Stomach (tissue), 9 donors: ENCODE measurements around the gene PON2. TPM values are rescaled to one million over a fixed set of nuclear protein-coding genes. Genes with fewer than 3 reads are reported as not detected.

Experiments used
- DNase-seq, 2 donors: peaks; one replicate each; pipeline versions ENCODE4 v3.0.0 to v3.0.0-alpha.2; 2013 to 2019
- H3K27ac ChIP-seq, 5 donors: fragments of 200-600 bp in 4 of 5; sonication (generic) in 4 of 5; one replicate each; pipeline ENCODE4 v1.5.1; 2013 to 2019; ENCODE audit warnings: mild to moderate bottlenecking in 1 of 5, moderate library complexity in 1 of 5
- H3K27me3 ChIP-seq, 3 donors: fragments of 200-600 bp; sonication (generic); one replicate each; pipeline ENCODE4 v1.5.1; 2017 to 2019; ENCODE audit warnings: mixed run types in 1 of 3
- H3K36me3 ChIP-seq, 4 donors: fragments of 200-600 bp; sonication (generic); 1 replicate in 3 of 4; 2 replicates in 1 of 4; pipeline ENCODE4 v1.5.1; 2016 to 2019
- H3K4me1 ChIP-seq, 4 donors: fragments of 200-600 bp; sonication (generic); one replicate each; pipeline ENCODE4 v1.5.1; 2016 to 2019
- H3K4me3 ChIP-seq, 4 donors: fragments of 200-600 bp; sonication (generic) in 3 of 4; one replicate each; pipeline ENCODE4 v1.5.1; 2016 to 2019; ENCODE audit warnings: mild to moderate bottlenecking in 1 of 4
- H3K9me3 ChIP-seq, 4 donors: fragments of 200-600 bp; sonication (generic); one replicate each; pipeline ENCODE4 v1.5.1; 2016 to 2019
- EP300 ChIP-seq: sonication (generic); formaldehyde crosslinking; IDR thresholded peaks from one replicate; pipeline ENCODE4 v1.6.1; 2017; ENCODE audit warnings: antibody characterized with exemption
- POLR2A ChIP-seq, 4 donors: fragments of 450-650 bp; IDR thresholded peaks; one replicate each; pipeline ENCODE4 v1.6.1; 2016; ENCODE audit warnings: antibody characterized with exemption in 4 of 4, control low read depth in 2 of 4, mild to moderate bottlenecking in 1 of 4, moderate library complexity in 1 of 4
- POLR2AphosphoS5 ChIP-seq, 3 donors: sonication (generic); formaldehyde crosslinking; IDR thresholded peaks; one replicate each; pipeline ENCODE4 v1.6.1; 2016; ENCODE audit warnings: antibody characterized with exemption in 3 of 3
- WGBS, 5 donors: extraction: QIAGEN DNeasy Blood & Tissue Kit in 3 of 5; methylation state at CpG; one replicate each; pipeline versions ENCODE4 v1.1.5 to v1.1.7; 2013 to 2018; 5-methylcytosine and 5-hydroxymethylcytosine counted together
- intact Hi-C: fragments of 100-400 bp; cut with DNase I; formaldehyde crosslinking; loops from one replicate; pipeline ENCODE4 v1.15.1; 2023; ENCODE audit warnings: low total_unique reads
- polyA plus RNA-seq, 3 donors: library from polyadenylated mRNA; stranded (reverse); fragments of 200-250 nt; gene quantifications; one replicate each; pipeline ENCODE4 v1.2.3, GENCODE V29; 2013
- total RNA-seq, 5 donors: library from RNA; depleted of rRNA; stranded (reverse); fragments of >200 nt; gene quantifications; one replicate each; pipeline versions ENCODE4 v1.1.0 to v1.2.3, GENCODE V29; 2014 to 2016
- TF ChIP-seq, protein P1 (sequence below), 7 experiments: fragments of 450-650 bp in 4 of 7; fragments of 200-600 bp in 3 of 7; sonication (generic) in 3 of 7; IDR thresholded peaks; one replicate each; pipeline ENCODE4 v1.5.1; 2016 to 2019; ENCODE audit warnings: antibody characterized with exemption in 7 of 7, control low read depth in 2 of 7, mild to moderate bottlenecking in 1 of 7
- donor health status: healthy with polysubstance abuse.
- donor health status: Bipolar disorder and iron deficiency.
- donor health status: healthy.

Gene PON2
- total and polyA plus RNA-seq, 8 donors, result 6.3 to 151 (median 34.0) TPM

DNA sequence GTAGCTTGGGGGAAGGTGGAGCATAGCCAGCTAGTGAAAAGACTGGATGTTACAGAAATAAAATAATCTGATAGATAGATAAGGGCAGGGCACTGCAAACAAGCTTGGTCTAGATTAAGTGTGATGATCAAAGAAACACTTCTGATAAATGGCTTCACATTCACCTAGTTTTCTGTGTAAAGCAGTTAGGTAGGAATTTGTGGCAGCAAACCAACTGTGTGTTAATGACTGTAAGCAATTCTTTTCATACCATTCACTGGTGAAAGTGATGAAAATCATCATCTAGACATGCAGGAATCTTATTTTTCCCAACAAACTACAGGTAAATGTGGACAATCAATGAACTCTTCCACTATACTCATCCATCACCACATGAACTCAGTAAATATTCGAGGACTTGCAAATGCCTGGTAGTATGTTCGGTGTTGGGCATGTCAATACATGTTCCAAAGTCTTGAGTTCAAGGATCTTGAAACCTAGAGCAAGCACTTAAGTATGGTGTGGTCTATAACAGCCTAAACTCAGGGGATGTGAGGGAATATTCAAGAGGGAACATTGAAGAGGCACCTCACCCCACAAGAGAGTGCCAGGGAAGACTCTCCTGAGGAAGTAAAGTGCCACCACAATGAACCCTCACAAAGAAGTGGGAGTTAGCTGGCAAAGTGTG, 59.1 kb downstream of the PON2 start:
- Histone ChIP-seq H3K36me3 (no peaks in the 10 kb centered on the region), H3K27ac (no peak overlapping the region), H3K27me3 (no peaks in the 10 kb centered on the region), H3K9me3 (peaks cover 0 to 9% (median 7%) of the 10 kb centered on the region in 4 donors), H3K4me3 (no peak overlapping the region), H3K4me1 (no peaks in the 10 kb centered on the region)
- DNase-seq, result no peak
- 83 to 87% (median 86%) methylated on average over 2 of the region's 2 CpGs for WGBS, 5 donors
- no peak for TF ChIP-seq POLR2A (IDR thresholded peaks at IDR 0.05)
- TF ChIP-seq EP300, result no peak
- TF ChIP-seq POLR2AphosphoS5 (IDR thresholded peaks at IDR 0.05), result no peak
- TF ChIP-seq, protein P1, sequence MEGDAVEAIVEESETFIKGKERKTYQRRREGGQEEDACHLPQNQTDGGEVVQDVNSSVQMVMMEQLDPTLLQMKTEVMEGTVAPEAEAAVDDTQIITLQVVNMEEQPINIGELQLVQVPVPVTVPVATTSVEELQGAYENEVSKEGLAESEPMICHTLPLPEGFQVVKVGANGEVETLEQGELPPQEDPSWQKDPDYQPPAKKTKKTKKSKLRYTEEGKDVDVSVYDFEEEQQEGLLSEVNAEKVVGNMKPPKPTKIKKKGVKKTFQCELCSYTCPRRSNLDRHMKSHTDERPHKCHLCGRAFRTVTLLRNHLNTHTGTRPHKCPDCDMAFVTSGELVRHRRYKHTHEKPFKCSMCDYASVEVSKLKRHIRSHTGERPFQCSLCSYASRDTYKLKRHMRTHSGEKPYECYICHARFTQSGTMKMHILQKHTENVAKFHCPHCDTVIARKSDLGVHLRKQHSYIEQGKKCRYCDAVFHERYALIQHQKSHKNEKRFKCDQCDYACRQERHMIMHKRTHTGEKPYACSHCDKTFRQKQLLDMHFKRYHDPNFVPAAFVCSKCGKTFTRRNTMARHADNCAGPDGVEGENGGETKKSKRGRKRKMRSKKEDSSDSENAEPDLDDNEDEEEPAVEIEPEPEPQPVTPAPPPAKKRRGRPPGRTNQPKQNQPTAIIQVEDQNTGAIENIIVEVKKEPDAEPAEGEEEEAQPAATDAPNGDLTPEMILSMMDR (IDR thresholded peaks at IDR 0.05), result no peak
- intact Hi-C loops, result no loop called here

DNA sequence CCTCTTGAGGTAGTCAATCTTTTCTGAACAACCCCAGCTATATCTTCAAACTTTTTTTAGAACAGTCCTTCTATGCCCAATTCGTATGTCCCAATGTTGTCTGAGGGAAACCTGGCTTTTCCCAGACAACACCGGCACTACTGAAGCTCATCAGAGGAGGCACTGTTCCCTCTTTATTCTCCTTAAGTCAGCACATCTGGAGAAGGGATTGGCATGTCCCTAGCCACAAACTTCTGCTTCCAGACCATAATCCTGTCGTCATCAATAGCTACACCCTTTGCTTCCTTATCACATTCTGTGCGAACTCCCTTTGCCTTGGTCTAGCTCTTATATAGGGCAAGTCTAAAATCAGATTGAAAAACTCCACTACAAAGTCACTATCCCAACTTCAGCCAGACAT, 61.5 kb downstream of the PON2 start:
- Histone ChIP-seq H3K27ac (no peak overlapping the region), H3K9me3 (no peaks in the 10 kb centered on the region), H3K27me3 (no peaks in the 10 kb centered on the region), H3K4me3 (no peak overlapping the region), H3K36me3 (no peaks in the 10 kb centered on the region), H3K4me1 (no peaks in the 10 kb centered on the region)
- no peak for TF ChIP-seq POLR2A (IDR thresholded peaks at IDR 0.05)
- TF ChIP-seq POLR2AphosphoS5 (IDR thresholded peaks at IDR 0.05), result no peak
- TF ChIP-seq EP300, result no peak
- TF ChIP-seq, protein P1 (IDR thresholded peaks at IDR 0.05), result no peak
- DNase-seq, result no peak
- WGBS, 5 donors, result 79 to 88% (median 85%) methylated on average over 4 of the region's 4 CpGs
- intact Hi-C loops, result no loop called here

DNA sequence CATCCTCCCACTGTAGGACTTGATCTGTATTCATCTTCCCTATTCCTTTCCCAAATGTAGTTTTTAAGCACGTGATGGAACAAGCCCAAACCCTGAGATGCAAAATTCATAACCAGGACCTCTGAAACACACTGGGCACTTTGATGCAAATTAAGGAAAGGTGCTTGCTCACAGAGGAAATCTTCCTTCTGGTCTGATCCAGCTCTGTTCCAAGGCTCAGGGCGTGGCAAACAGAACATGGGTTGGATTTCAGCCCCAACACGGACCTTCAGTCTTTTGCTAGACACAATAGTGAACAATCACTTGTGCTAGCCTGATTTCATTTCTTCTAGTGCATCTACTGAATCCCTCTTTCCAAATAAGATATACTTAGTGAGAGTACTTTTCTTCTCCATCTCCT, 66.6 kb downstream of the PON2 start:
- TF ChIP-seq, protein P1 (IDR thresholded peaks at IDR 0.05), result no peak
- TF ChIP-seq POLR2A (IDR thresholded peaks at IDR 0.05) (no peak), POLR2AphosphoS5 (IDR thresholded peaks at IDR 0.05) (no peak), EP300 (no peak)
- Histone ChIP-seq H3K4me3 (no peak overlapping the region), H3K27ac (no peak overlapping the region), H3K9me3 (no peaks in the 10 kb centered on the region), H3K36me3 (no peaks in the 10 kb centered on the region), H3K4me1 (no peaks in the 10 kb centered on the region), H3K27me3 (no peaks in the 10 kb centered on the region)
- DNase-seq, result no peak
- intact Hi-C loops, result no loop called here
- 75 to 82% (median 80%) methylated on average over 3 of the region's 3 CpGs for WGBS, 5 donors

DNA sequence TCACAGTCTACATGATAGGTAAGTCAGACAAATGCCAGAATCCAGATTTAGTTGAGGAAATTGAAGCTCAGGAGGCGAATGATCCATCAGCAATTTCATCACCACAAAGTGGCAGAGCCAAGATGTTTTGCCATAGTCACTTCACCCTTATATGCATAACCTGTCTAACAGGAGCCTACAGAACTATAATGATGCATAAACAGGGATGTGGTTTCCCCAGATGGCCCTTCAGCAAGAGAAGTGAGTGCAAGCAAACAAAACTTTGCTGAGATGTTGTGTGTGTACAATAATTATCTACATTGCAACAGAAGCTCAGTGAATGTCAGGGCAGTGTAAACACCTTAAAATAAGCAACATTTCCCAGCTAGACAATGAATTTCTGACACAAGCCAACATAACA, 67.2 kb downstream of the PON2 start:
- intact Hi-C loops, result no loop called here
- H3K27ac ChIP-seq, result no peak overlapping the region
- no peaks in the 10 kb centered on the region for H3K4me1 ChIP-seq
- no peaks in the 10 kb centered on the region for H3K27me3 ChIP-seq
- H3K9me3 ChIP-seq, result no peaks in the 10 kb centered on the region
- 74 to 91% (median 79%) methylated on average over 1 of the region's 1 CpG for WGBS, 5 donors
- DNase-seq, result no peak
- TF ChIP-seq POLR2AphosphoS5 (IDR thresholded peaks at IDR 0.05) (no peak), POLR2A (IDR thresholded peaks at IDR 0.05) (no peak), EP300 (no peak)
- TF ChIP-seq, protein P1 (IDR thresholded peaks at IDR 0.05), result no peak
- no peaks in the 10 kb centered on the region for H3K36me3 ChIP-seq
- H3K4me3 ChIP-seq, result no peak overlapping the region
